MCF 10A (cell line): ENCODE results near the gene DIP2C. TPM values are rescaled to one million over a fixed set of nuclear protein-coding genes. Genes with fewer than 3 reads are reported as not detected.
A peak's percentile ranks its signal among the peaks of the same experiment; 100 is the strongest.

Source experiments
- BruUV-seq: library from RNA; stranded (reverse); fragments of 400-500 nt; replicated peaks from 2 replicates; lab custom pipeline; 2021; lab: Mats Ljungman, UMichigan
- CTCF ChIA-PET: fragments of 300-600 bp; sonication (Branson Sonifier 250); formaldehyde crosslinking; extraction: SDS; loops from one replicate; lab custom pipeline; 2021; ENCODE audit warnings: antibody characterized with exemption, inconsistent platforms; lab: Yijun Ruan, JAX
- POLR2A ChIA-PET: fragments of 300-600, 350-650 bp; sonication (Branson Sonifier 250); formaldehyde crosslinking; extraction: SDS; loops from one replicate; lab custom pipeline; 2020; ENCODE audit warnings: antibody characterized with exemption, inconsistent platforms; lab: Yijun Ruan, JAX
- DNase-seq: peaks from one replicate; pipeline ENCODE4 v3.0.0-alpha.2; 2018; ENCODE audit not compliant: unreplicated experiment
- H3K27ac Mint-ChIP-seq: one replicate; pipeline ENCODE4 v1.8.0; 2022; ENCODE audit warnings: mild to moderate bottlenecking, low read depth, mixed read lengths; ENCODE audit not compliant: unreplicated experiment
- H3K27me3 Mint-ChIP-seq: one replicate; pipeline ENCODE4 v1.8.0; 2022; ENCODE audit warnings: mixed read lengths; ENCODE audit not compliant: insufficient read depth, unreplicated experiment
- H3K36me3 Mint-ChIP-seq: one replicate; pipeline ENCODE4 v1.8.0; 2022; ENCODE audit warnings: mild to moderate bottlenecking, moderate library complexity, mixed read lengths; ENCODE audit not compliant: insufficient read depth, unreplicated experiment
- H3K4me1 Mint-ChIP-seq: one replicate; pipeline ENCODE4 v1.8.0; 2022; ENCODE audit warnings: mixed read lengths; ENCODE audit not compliant: insufficient read depth, unreplicated experiment
- H3K4me3 Mint-ChIP-seq: one replicate; pipeline ENCODE4 v1.8.0; 2022; ENCODE audit warnings: mild to moderate bottlenecking, moderate library complexity, mixed read lengths; ENCODE audit not compliant: unreplicated experiment
- H3K9me3 Mint-ChIP-seq: one replicate; pipeline ENCODE4 v1.8.0; 2022; ENCODE audit warnings: mixed read lengths; ENCODE audit not compliant: unreplicated experiment
- CTCF ChIP-seq: fragments of 200-600 bp; IDR thresholded peaks from one replicate; pipeline ENCODE4 v1.8.0; 2022; ENCODE audit warnings: antibody characterized with exemption, mild to moderate bottlenecking; ENCODE audit not compliant: unreplicated experiment
- intact Hi-C: fragments of 100-400 bp; cut with micrococcal nuclease; formaldehyde crosslinking; loops from 2 replicates; pipeline ENCODE4 v1.14.1; 2022
- total RNA-seq: library from RNA; stranded (reverse); gene quantifications from 2 replicates; pipeline ENCODE4 v1.2.3, GENCODE V29; 2022

DIP2C gene
- total RNA-seq, 1 experiment from 2014 or later: 0.37 TPM

- Mint-ChIP-seq H3K4me3 (no peak overlapping the region), H3K27ac (no peak overlapping the region), H3K9me3 (no peaks in the 10 kb centered on the region), H3K36me3 (no peaks in the 10 kb centered on the region), H3K4me1 (no peaks in the 10 kb centered on the region), H3K27me3 (peaks cover 16% of the 10 kb centered on the region)
- no peak for TF ChIP-seq CTCF
- intact Hi-C loops: no loop called here
- BruUV-seq: no TSS peak
- no peak for DNase-seq
- ChIA-PET POLR2A (no interaction called here), CTCF (no interaction called here)
Observed at GRCh38 chr10:406976-407375, 282.5 kb downstream of the DIP2C start.

GRCh38 chr10:405648-406047 is 283.8 kb downstream of the DIP2C start:
- no peaks in the 10 kb centered on the region for H3K9me3 Mint-ChIP-seq
- no TSS peak for BruUV-seq
- H3K36me3 Mint-ChIP-seq: no peaks in the 10 kb centered on the region
- H3K4me1 Mint-ChIP-seq: no peaks in the 10 kb centered on the region
- intact Hi-C loops: no loop called here
- TF ChIP-seq CTCF: no peak
- H3K27me3 Mint-ChIP-seq: peaks cover 16% of the 10 kb centered on the region
- H3K27ac Mint-ChIP-seq: no peak overlapping the region
- no peak for DNase-seq
- no peak overlapping the region for H3K4me3 Mint-ChIP-seq
- POLR2A ChIA-PET: no interaction called here
- CTCF ChIA-PET: no interaction called here

- intact Hi-C loops: no loop called here
- Mint-ChIP-seq H3K4me3 (no peak overlapping the region), H3K27ac (no peak overlapping the region), H3K27me3 (peaks cover 16% of the 10 kb centered on the region), H3K4me1 (no peaks in the 10 kb centered on the region), H3K9me3 (no peaks in the 10 kb centered on the region), H3K36me3 (no peaks in the 10 kb centered on the region)
- DNase-seq: no peak
- ChIA-PET CTCF (no interaction called here), POLR2A (no interaction called here)
- TF ChIP-seq CTCF: no peak
- no TSS peak for BruUV-seq
Observed at GRCh38 chr10:404991-405390, 284.5 kb downstream of the DIP2C start.

- CTCF ChIA-PET: no interaction called here
- POLR2A ChIA-PET: no interaction called here
- H3K4me1 Mint-ChIP-seq: no peaks in the 10 kb centered on the region
- BruUV-seq: no TSS peak
- H3K36me3 Mint-ChIP-seq: no peaks in the 10 kb centered on the region
- no peak overlapping the region for H3K4me3 Mint-ChIP-seq
- no peaks in the 10 kb centered on the region for H3K9me3 Mint-ChIP-seq
- intact Hi-C loops: no loop called here
- DNase-seq: peak; percentile 30
- H3K27ac Mint-ChIP-seq: no peak overlapping the region
- TF ChIP-seq CTCF: no peak
- peaks cover 16% of the 10 kb centered on the region for H3K27me3 Mint-ChIP-seq
Observed at GRCh38 chr10:404346-404745, 285.1 kb downstream of the DIP2C start.
